GM12865 (cell line): ENCODE data around the gene WDR87.
A peak's percentile ranks its signal among the peaks of the same experiment; 100 is the strongest.

ENCODE experiments used
- DNase-seq: peaks from one replicate; pipeline ENCODE4 v3.0.0; 2010; ENCODE audit warnings: low read depth
- H3K4me3 ChIP-seq: 2 replicates; pipeline ENCODE4 v1.5.1; 2011; ENCODE audit warnings: mild to moderate bottlenecking, low read depth, low read length, control low read depth
- CTCF ChIP-seq: IDR thresholded peaks from 2 replicates; pipeline ENCODE4 v1.5.1; 2011; ENCODE audit warnings: low read length, control low read depth, low read depth, inconsistent platforms; ENCODE audit not compliant: insufficient read depth; ENCODE audit errors: missing control alignments

WDR87 gene

GRCh38 chr19:37931881-37932655, 25.7 kb upstream of the WDR87 start:
- peak overlapping the region; percentile 40 for H3K4me3 ChIP-seq
- DNase-seq = peak; percentile 72
- no peak for TF ChIP-seq CTCF

- no peak for DNase-seq
- H3K4me3 ChIP-seq = no peak overlapping the region
- TF ChIP-seq CTCF = no peak
Observed at GRCh38 chr19:37930416-37930815, 24.0 kb upstream of the WDR87 start.

GRCh38 chr19:37929355-37929923, 23.0 kb upstream of the WDR87 start:
- no peak overlapping the region for H3K4me3 ChIP-seq
- no peak for DNase-seq
- TF ChIP-seq CTCF = no peak

DNA sequence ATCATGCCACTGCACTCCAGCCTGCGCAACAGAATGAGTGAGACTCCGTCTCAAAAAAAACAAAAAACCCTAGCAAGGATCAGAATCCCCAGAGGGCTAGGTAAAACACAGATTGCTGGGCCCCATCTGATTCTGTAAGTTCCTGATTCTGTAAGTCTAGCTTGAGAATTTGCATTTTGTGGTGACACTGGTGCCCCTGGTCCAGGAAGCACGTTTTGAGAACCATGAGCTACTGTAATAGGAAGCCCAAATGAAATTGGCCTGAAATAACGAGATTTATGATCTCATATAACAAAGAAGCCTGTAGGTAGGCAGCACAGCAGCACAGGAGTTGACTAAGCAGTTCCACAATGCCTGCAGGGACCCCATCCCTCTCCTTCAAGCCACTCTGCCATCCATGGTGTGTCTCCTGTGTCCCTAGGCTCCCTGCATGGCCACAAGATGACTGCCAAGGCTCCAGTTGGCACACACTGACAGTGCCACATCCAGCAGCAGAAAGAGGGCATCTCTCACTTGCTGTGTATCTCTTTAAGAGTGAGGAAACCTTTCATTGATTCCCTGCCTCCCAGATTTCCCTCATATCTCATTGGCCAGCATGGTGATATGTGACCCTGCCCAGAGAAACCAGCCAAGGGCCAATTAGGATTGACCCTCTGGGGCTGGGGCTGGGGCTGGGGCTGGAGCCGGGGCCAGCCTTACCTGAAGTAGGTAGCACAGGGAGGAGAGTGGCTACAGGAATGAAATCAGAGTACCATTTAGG, 22.3 kb upstream of the WDR87 start:
- peak; percentile 94 for DNase-seq
- H3K4me3 ChIP-seq = peak overlapping the region; percentile 35
- no peak for TF ChIP-seq CTCF

- peak overlapping the region; percentile 35 for H3K4me3 ChIP-seq
- TF ChIP-seq CTCF = no peak
- peak; percentile 67 for DNase-seq
Observed at GRCh38 chr19:37926711-37927110, 20.3 kb upstream of the WDR87 start.

GRCh38 chr19:37926255-37926654, 19.9 kb upstream of the WDR87 start:
- no peak for TF ChIP-seq CTCF
- peak; percentile 44 for DNase-seq
- peak overlapping the region; percentile 35 for H3K4me3 ChIP-seq
